ENCODE data around the gene TBCD.
A peak's percentile ranks its signal among the peaks of the same experiment; 100 is the strongest.

The TBCD gene

DNA sequence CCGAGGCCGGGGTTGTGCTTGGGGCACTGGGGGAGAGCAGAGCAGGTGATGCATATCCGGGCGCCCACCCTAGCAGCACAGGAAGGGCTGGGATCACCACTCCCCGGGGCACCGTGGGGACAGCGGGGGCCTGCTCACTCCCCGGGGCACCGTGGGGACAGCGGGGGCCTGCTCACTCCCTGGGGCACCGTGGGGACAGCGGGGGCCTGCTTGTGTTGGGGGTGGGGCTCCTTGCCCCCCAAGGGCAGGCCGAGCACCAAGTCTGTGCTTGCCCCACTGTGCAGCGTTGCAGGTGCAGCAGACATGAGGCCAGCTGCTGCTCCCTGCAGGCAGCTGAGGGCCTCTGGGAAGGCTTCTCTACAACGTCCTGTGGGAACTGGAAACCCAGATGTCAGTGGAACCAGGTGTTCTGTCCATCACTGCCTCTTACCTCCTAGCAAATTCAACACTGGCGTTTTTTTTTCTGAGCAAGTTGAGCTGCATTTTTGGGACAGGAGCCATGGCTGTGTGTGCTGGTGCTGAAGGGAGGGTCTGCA, 112.9 kb downstream of the TBCD start:
- H3K4me3 Mint-ChIP-seq = peak overlapping the region; percentile 90
- peaks cover 82% of the 10 kb centered on the region for H3K4me1 Mint-ChIP-seq

DNA sequence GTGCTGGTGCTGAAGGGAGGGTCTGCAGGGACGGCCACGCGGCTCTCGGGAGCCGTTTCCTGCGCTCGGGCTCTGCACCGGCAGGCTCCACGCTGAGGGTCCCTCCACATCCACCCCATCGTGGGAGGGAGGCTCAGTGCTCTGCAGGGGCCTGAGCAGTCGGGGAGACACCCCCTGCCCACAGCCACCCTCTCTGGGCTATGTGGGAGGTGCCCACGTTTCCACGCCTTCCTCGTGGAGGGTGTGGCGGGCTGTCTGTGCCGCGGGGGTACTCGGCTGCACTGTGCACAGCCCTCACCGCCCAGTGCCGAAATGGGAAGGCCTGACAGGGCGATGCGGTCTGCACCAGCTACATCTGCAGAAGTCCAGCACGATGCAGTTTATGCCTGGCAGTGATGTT, 113.4 kb downstream of the TBCD start:
- DNase-seq (ENCODE audit: low spot score in 2 of 2) (no peak), ATAC-seq (no peak)
- H3K9me3 Mint-ChIP-seq = no peaks in the 10 kb centered on the region
- peak overlapping the region; percentile 90 for H3K4me3 Mint-ChIP-seq
- peaks cover 5% of the 10 kb centered on the region for H3K36me3 Mint-ChIP-seq
- H3K27ac Mint-ChIP-seq = peak overlapping the region; percentile 96
- H3K4me1 Mint-ChIP-seq = peaks cover 82% of the 10 kb centered on the region

More for the DNA sequence above, 112.9 kb downstream of the TBCD start:
- no peaks in the 10 kb centered on the region for H3K36me3 Mint-ChIP-seq
- H3K27ac Mint-ChIP-seq = peak overlapping the region; percentile 96
- DNase-seq (ENCODE audit: low spot score in 2 of 2) (no peak), ATAC-seq (no peak)
- H3K9me3 Mint-ChIP-seq = no peaks in the 10 kb centered on the region

DNA sequence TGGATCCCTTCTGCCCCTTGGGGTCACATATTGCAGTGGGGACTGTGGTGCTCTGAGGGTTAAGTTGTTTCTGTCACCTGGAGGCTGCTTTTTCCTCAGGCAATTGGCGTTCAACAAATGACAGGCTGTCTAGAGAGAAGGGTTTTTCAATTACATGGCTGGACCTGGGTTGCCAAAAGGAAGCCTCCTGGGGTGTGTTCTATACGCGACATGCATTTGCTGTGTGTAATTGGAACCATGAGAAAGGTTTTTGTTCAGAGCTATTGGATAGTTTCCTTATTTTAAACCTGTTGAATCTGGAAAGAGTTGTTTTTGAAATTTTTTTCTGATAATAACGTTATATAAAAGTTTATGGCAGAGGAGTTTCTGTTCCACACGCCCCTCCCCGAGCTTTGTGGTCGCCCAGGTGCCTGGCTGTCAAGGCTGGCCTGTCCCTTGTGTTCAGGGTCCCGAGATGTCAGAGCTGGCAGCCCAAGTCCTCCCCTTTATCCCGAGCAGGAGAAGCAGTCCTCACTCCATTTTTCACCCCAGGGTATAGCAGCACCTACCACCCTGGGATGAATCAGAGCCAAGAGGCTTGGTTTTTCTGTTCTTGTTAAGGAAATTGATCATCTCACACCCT, 114.0 kb downstream of the TBCD start:
- no peak overlapping the region for H3K27ac Mint-ChIP-seq
- peaks cover 11% of the 10 kb centered on the region for H3K36me3 Mint-ChIP-seq
- H3K9me3 Mint-ChIP-seq = no peaks in the 10 kb centered on the region
- peak overlapping the region; percentile 90 for H3K4me3 Mint-ChIP-seq
- peaks cover 82% of the 10 kb centered on the region for H3K4me1 Mint-ChIP-seq
- ATAC-seq (no peak), DNase-seq (ENCODE audit: low spot score in 2 of 2) (no peak)

DNA sequence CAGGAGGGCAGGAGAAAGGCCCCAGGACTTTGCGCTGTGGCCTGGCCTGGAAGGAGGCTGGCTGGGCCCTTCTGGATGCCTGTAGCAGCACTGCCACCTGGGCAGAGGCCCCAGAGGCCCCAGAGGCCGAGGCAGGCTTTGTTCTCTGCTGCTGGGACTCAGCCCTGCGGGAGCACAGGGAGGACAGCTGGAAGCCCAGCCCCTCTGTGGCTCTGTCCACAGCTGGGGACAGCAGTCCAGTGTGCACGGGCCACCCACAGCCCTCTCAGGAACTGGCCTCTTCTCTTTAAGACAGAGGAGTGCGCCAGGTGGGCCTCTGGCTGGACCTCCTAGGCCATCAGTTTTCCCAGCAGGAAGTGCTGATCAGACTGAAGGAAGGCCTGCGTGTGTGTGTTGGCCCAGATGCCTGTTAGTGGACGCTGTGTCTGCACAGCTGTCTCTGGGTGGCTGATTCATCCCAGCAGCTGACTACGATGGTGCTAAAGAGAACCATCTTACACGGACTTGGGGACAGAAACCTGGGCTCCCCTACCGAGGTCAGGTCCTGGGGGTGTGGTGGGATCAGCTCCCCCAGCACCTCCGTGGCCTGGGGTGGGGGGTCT, 114.8 kb downstream of the TBCD start:
- Mint-ChIP-seq H3K27ac (no peak overlapping the region), H3K4me1 (peaks cover 75% of the 10 kb centered on the region), H3K9me3 (no peaks in the 10 kb centered on the region), H3K36me3 (peaks cover 18% of the 10 kb centered on the region), H3K4me3 (peak overlapping the region; percentile 90)
- ATAC-seq = no peak
- DNase-seq (ENCODE audit: low spot score in 2 of 2) = no peak

DNA sequence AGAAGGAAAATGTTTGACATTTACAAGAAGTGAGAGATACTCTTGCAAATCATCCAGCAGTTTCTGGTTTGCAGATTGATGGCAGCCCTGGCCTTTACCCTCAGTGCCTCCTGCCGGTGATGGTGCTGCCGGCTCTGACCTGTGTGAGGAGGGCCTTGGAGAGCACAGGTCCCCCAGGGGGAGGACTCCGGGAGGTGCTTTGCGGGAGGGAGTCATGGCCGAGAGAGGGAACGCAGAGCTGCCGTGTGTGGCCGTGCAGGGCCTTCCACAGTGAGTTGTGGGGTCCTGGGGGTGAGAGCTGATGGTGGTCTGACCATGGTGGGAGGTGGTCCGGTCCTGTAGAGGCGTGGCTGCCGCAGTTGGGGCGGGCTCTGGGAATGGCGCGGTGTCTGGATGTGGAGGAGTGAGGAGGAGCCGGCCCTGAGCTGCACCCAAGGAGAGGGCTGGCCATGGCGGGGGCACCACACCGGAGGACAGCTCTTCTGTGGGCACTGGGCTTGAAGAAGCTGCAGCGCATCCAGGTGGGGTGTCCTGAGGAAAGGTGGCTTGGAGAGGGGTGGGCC, 116.0 kb downstream of the TBCD start:
- ATAC-seq (no peak), DNase-seq (ENCODE audit: low spot score in 2 of 2) (no peak)
- Mint-ChIP-seq H3K4me1 (peaks cover 67% of the 10 kb centered on the region), H3K27ac (no peak overlapping the region), H3K36me3 (peaks cover 23% of the 10 kb centered on the region), H3K9me3 (no peaks in the 10 kb centered on the region), H3K4me3 (no peak overlapping the region)

DNA sequence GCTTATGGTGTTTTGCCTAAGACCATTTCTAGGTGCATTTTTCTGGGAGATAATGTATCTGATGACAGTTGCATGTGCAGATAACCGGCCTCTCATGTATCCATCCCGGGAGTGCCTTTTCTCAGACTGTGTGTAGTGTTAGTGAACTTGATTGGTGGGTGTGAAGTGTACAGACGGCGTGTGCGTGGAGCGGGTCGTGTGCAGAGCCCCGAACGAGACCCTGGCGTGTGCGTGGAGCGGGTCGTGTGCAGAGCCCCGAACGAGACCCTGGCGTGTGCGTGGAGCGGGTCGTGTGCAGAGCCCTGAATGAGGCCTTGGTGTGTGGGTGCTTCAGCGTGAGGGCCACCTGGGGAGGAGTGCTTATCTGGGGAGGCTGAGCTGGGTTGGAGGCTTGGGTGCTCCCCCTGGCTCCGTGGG, 116.9 kb downstream of the TBCD start:
- no peak for DNase-seq (ENCODE audit: low spot score in 2 of 2)
- H3K9me3 Mint-ChIP-seq = no peaks in the 10 kb centered on the region
- H3K4me1 Mint-ChIP-seq = peaks cover 58% of the 10 kb centered on the region
- no peak for ATAC-seq
- H3K4me3 Mint-ChIP-seq = no peak overlapping the region
- no peak overlapping the region for H3K27ac Mint-ChIP-seq
- peaks cover 23% of the 10 kb centered on the region for H3K36me3 Mint-ChIP-seq

DNA sequence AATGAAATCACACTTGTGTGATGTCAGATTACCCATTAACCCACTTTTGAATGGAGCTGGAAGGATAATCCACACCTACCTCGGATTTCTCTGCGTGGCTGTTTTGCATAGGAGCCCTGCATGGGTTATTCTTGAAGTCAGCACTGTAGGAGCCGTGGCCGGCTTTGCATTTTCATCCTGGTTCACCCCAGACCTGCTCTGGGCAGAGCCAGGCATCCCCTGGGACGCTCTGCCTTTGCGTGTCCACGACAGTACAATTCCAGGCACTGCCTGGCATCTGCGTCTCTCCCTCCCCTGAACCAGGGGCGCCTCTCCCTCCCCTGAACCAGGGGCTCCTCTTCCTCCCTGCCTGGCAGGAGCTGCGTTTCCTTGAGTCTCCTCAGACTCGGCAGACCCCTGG, 117.7 kb downstream of the TBCD start:
- no peak overlapping the region for H3K4me3 Mint-ChIP-seq
- H3K4me1 Mint-ChIP-seq = peaks cover 50% of the 10 kb centered on the region
- no peaks in the 10 kb centered on the region for H3K9me3 Mint-ChIP-seq
- peak overlapping the region; percentile 48 for H3K27ac Mint-ChIP-seq
- no peak for DNase-seq (ENCODE audit: low spot score in 2 of 2)
- ATAC-seq = no peak
- H3K36me3 Mint-ChIP-seq = peaks cover 23% of the 10 kb centered on the region

DNA sequence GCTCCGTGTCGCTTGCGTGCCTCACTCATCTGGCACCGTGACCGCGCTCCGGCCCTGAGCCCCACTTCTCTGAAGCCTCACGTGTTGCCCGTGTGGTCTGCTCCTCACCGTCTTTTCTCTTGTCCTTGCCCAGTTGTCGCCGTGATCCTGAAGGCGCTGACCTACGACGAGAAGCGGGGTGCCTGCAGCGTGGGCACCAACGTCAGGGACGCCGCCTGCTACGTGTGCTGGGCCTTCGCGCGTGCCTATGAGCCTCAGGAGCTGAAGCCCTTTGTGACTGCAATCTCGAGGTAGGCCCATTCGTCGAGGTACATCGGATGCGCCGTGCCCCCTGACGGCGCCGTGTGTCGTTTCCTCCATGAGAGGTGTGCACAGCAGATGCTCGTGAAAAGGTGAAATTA, 118.2 kb downstream of the TBCD start:
- ATAC-seq (no peak), DNase-seq (ENCODE audit: low spot score in 2 of 2) (no peak)
- Mint-ChIP-seq H3K9me3 (no peaks in the 10 kb centered on the region), H3K4me3 (no peak overlapping the region), H3K27ac (peak overlapping the region; percentile 48), H3K4me1 (peaks cover 44% of the 10 kb centered on the region), H3K36me3 (peaks cover 23% of the 10 kb centered on the region)

DNA sequence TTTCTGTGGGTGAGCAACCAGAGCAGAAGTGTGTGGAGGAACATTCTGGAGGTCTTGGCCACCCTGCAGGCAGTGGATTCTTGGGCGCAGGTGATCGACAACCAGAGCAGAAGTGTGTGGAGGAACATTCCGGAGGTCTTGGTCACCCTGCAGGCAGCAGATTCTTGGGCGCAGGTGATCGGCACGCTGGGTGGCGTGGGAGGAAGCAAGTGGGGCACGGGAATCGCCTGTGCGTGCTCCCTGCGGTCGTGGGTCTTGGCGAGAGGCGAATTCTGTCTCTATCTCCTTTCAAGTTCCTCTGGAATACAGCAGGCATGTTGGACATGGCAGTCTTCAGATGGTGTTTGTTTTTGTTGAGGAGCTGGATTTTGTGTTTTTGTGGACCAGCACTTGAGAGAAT, 118.7 kb downstream of the TBCD start:
- Mint-ChIP-seq H3K36me3 (peaks cover 23% of the 10 kb centered on the region), H3K9me3 (no peaks in the 10 kb centered on the region), H3K27ac (peak overlapping the region; percentile 40), H3K4me3 (no peak overlapping the region), H3K4me1 (peaks cover 40% of the 10 kb centered on the region)
- no peak for ATAC-seq
- no peak for DNase-seq (ENCODE audit: low spot score in 2 of 2)

DNA sequence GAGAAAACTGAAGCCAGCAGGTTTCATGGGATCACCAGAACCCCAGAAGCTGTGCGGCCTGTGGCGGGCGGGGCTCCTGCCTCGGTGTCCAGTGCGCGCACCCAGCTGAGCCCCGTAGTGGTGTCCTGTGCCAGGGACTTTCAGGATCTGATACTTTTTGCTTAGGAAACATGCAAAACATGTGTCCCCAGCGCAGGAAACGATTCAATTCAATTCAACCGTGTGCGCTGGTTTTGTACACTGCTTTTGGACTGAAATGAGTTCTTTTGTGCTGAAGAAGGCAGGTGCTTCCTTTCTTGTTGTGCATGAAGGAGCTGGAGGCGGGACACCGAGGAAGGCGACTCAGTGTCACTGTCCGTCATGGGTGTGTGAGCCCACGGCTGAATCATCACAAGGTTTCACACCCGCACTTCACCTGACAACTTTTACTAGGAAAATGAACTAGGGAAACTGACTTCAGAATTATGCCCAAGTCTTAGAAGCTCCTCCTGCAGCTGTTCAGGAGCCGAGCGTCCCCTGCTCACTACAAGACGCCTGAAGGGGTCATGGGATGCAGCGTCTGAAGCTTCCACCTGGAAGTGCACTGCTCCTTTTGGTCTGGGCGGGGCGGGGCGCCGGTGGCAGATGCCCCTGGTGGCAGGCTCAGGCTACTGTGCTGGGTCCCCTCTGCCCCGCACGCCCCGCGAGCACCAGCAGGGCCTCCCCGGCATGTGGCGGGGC, 119.4 kb downstream of the TBCD start:
- DNase-seq (ENCODE audit: low spot score in 2 of 2) (no peak), ATAC-seq (peak; percentile 85)
- H3K4me1 Mint-ChIP-seq = peaks cover 37% of the 10 kb centered on the region
- peaks cover 23% of the 10 kb centered on the region for H3K36me3 Mint-ChIP-seq
- no peaks in the 10 kb centered on the region for H3K9me3 Mint-ChIP-seq
- H3K4me3 Mint-ChIP-seq = no peak overlapping the region
- peak overlapping the region; percentile 40 for H3K27ac Mint-ChIP-seq

DNA sequence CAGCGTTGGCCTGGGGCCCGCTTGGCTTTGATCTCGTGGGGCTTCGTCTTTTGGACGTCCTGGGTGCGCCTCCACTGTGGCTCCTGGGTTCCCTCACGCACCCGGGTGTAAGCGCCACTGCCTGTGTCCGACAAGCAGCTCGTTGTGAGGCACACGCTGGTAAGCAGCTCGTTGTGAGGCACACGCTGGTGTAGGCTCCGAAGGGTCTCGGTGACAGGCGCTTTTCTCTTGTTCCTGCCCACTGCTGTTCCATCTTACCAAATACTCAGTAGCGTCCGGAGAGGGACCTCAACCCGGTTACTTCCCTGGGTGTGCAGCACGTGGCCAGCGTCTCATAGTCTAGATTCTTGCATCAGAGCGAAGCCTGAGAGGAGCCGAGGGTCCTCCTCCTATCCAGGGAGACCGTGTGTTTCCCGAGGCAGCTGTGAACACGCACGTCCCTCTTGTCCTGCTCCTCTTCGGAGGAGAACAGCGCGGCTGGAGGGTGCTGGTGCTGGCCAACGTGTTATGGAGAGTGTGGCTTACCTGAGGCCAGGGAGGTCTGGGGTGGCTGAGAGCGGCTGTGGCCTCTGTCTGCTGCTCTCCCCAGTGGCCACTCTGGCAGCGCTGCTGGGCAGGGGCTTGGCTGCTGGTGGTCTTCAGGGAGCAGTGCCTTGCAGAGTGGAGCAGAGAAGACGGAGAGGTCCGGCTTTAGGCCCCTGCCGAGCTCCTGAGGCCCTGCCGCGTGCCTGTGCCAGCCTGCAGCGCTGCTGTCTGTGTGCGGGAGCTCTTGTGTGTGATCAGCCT, 120.1 kb downstream of the TBCD start:
- Mint-ChIP-seq H3K4me3 (no peak overlapping the region), H3K9me3 (no peaks in the 10 kb centered on the region), H3K36me3 (peaks cover 23% of the 10 kb centered on the region), H3K27ac (no peak overlapping the region), H3K4me1 (peaks cover 34% of the 10 kb centered on the region)
- no peak for DNase-seq (ENCODE audit: low spot score in 2 of 2)
- ATAC-seq = no peak

DNA sequence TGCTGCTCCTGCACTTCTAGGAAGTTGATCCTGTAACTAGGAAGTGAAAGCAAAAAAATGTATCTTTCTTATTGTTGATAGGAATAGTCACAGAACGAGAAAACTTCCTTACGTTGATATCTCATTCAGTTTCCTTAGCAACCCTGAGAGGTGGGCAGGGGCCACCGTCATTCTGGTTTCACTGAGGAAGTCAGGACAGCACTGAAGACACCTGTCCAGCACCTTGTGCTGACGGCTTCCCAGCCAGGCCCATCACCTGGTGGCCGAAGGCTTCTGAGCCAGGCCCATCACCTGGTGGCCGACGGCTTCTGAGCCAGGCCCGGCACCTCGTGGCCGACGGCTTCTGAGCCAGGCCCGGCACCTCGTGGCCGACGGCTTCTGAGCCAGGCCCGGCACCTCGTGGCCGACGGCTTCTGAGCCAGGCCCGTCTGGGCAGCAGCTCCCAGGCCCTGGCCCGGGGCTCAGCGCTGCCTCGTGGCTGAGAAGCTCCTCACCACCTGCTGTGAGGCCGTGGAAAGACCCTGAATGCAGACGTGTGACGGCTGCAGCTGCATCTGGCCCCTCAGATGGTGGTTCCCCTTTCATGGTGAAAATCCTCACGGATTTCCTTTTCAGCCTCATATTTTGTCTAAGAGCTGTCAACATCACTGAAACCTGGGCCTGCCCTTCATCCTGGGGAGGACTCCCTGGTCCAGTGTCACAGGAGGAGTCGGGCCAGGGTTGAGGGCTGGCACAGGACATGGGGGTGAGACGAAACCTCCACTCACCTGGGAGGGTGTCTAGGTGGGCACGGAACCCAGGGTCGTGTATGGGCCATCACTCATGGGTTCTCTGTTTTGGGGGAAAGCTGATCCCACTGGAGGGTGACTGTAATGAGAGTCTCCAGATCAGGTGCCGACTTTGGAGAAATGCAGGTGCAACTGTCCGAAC, 121.0 kb downstream of the TBCD start:
- no peak for DNase-seq (ENCODE audit: low spot score in 2 of 2)
- Mint-ChIP-seq H3K27ac (no peak overlapping the region), H3K4me1 (peaks cover 27% of the 10 kb centered on the region), H3K9me3 (no peaks in the 10 kb centered on the region), H3K4me3 (no peak overlapping the region), H3K36me3 (peaks cover 23% of the 10 kb centered on the region)
- no peak for ATAC-seq

DNA sequence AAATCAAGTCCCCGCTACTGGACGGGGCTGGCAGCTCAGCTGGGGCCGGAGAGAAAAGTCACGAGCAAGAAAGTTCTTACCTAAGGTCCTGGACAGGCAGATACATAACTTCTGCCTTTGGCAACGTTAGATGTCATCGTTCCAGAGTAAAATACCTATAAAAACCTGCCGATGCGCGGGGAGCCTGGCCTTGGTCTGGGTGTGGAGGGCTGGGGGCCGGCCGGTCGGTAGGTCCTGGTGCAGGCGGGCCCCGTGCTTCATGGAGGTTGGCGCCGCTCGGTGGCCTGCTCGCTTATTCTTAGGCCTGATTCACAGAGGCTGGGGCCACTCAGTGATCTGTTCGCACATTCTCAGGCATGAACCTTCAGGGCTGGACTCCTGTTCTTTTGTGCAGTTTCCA, 121.7 kb downstream of the TBCD start:
- Mint-ChIP-seq H3K36me3 (peaks cover 23% of the 10 kb centered on the region), H3K9me3 (no peaks in the 10 kb centered on the region), H3K4me3 (no peak overlapping the region), H3K4me1 (peaks cover 29% of the 10 kb centered on the region), H3K27ac (no peak overlapping the region)
- no peak for DNase-seq (ENCODE audit: low spot score in 2 of 2)
- no peak for ATAC-seq
